T-cell (primary cell): ENCODE data around the gene ITPR3. TPM values are rescaled to one million over a fixed set of nuclear protein-coding genes. Genes with fewer than 3 reads are reported as not detected.
A peak's percentile ranks its signal among the peaks of the same experiment; 100 is the strongest.
"Not testable (repeated sequence)": the region's sequence is repeated elsewhere in the genome, so short reads cannot be mapped to it uniquely, and the experiment has no call there.

Source experiments
- ATAC-seq, 4 experiments: fragments of 200-7000 bp in 3 of 4; fragments of 150-1000 bp in 1 of 4; cut with Tn5 transposase; replicated peaks in 1 of 4; 1 replicate in 3 of 4; 2 replicates in 1 of 4; pipeline ENCODE4 v1.10.0; 2021; ENCODE audit warnings: moderate library complexity in 3 of 4, mild to moderate bottlenecking in 2 of 4, moderate number of reproducible peaks in 1 of 4
- CTCF ChIA-PET, 2 donors: fragments of 300-600 bp; sonication (Branson Sonifier 250); formaldehyde crosslinking; loops; one replicate each; lab custom pipeline; 2022; ENCODE audit warnings: antibody characterized with exemption in 2 of 2; lab: Charles Lee
- POLR2A ChIA-PET, 2 donors: fragments of 300-600 bp; sonication (Branson Sonifier 250); formaldehyde crosslinking; loops; one replicate each; lab custom pipeline; 2022; ENCODE audit warnings: antibody characterized with exemption in 2 of 2; lab: Charles Lee
- DNase-seq, 35 experiments: peaks; one replicate each; pipeline versions ENCODE4 v3.0.0 to v3.0.0-alpha.2; 2013 to 2023
- H3K27ac ChIP-seq: one replicate; pipeline ENCODE4 v1.5.1; 2013; ENCODE audit warnings: low read length
- H3K27me3 ChIP-seq, 2 experiments: replicated peaks in 1 of 2; 1 replicate in 1 of 2; 2 replicates in 1 of 2; pipeline versions ENCODE4 v1.6.1 to v1.7.0; 2013; ENCODE audit warnings: low read length in 1 of 2, mixed read lengths in 1 of 2; ENCODE audit not compliant: control insufficient read depth in 2 of 2, insufficient read depth in 2 of 2; ENCODE audit errors: extremely low read depth in 1 of 2
- H3K36me3 ChIP-seq, 2 donors: 1 replicate in 1 of 2; 2 replicates in 1 of 2; pipeline versions ENCODE4 v1.6.1 to v1.7.0; 2013; ENCODE audit warnings: low read length in 1 of 2; ENCODE audit not compliant: control insufficient read depth in 2 of 2, insufficient read depth in 1 of 2; ENCODE audit errors: extremely low read depth in 1 of 2
- H3K4me1 ChIP-seq, 2 experiments: 1 replicate in 1 of 2; 2 replicates in 1 of 2; pipeline versions ENCODE4 v1.6.1 to v1.7.0; 2013; ENCODE audit warnings: low read length in 2 of 2, mixed read lengths in 1 of 2; ENCODE audit not compliant: insufficient read depth in 2 of 2, control insufficient read depth in 1 of 2; ENCODE audit errors: extremely low read depth in 1 of 2
- H3K4me3 ChIP-seq, 2 donors: 1 replicate in 1 of 2; 2 replicates in 1 of 2; pipeline versions ENCODE4 v1.5.1 to v1.7.0; 2013; ENCODE audit warnings: mild to moderate bottlenecking in 2 of 2, low read length in 1 of 2, moderate library complexity in 1 of 2; ENCODE audit not compliant: control insufficient read depth in 1 of 2; ENCODE audit errors: extremely low read depth in 1 of 2
- H3K9me3 ChIP-seq: 2 replicates; pipeline ENCODE4 v1.7.0; 2013
- H3K27ac Mint-ChIP-seq, 2 donors: one replicate each; pipeline ENCODE4 v1.8.0; 2020 to 2021; ENCODE audit warnings: mild to moderate bottlenecking in 2 of 2, mixed read lengths in 2 of 2
- H3K27me3 Mint-ChIP-seq, 2 donors: one replicate each; pipeline ENCODE4 v1.8.0; 2021 to 2022; ENCODE audit warnings: mixed read lengths in 2 of 2
- H3K36me3 Mint-ChIP-seq: one replicate; pipeline ENCODE4 v1.8.0; 2021; ENCODE audit warnings: mixed read lengths
- H3K4me1 Mint-ChIP-seq, 3 donors: one replicate each; pipeline ENCODE4 v1.8.0; 2020 to 2022; ENCODE audit warnings: mixed read lengths in 3 of 3, mild to moderate bottlenecking in 1 of 3
- H3K4me3 Mint-ChIP-seq, 3 donors: one replicate each; pipeline ENCODE4 v1.8.0; 2020 to 2022; ENCODE audit warnings: mild to moderate bottlenecking in 3 of 3, mixed read lengths in 3 of 3, moderate library complexity in 3 of 3
- H3K9me3 Mint-ChIP-seq, 3 donors: one replicate each; pipeline ENCODE4 v1.8.0; 2020 to 2022; ENCODE audit warnings: mixed read lengths in 3 of 3
- WGBS: methylation state at CpG from one replicate; pipeline ENCODE4 v1.1.5; 2013; ENCODE audit warnings: missing lambda C conversion rate; ENCODE audit not compliant: insufficient coverage; 5-methylcytosine and 5-hydroxymethylcytosine counted together
- total RNA-seq, 35 experiments: library from RNA in 6 of 35; stranded (reverse) in 6 of 35; fragments of 120-200 nt in 1 of 35; gene quantifications; one replicate each; pipeline versions ENCODE4 v1.2.1 to v1.2.4 and lab custom pipeline; 2013 to 2026

The ITPR3 gene
- total RNA-seq, 5 donors from 2014 or later (not counting 1 experiment from before 2014, with no cell fraction given), result 49.2 to 63.6 (median 62.4) TPM

DNA sequence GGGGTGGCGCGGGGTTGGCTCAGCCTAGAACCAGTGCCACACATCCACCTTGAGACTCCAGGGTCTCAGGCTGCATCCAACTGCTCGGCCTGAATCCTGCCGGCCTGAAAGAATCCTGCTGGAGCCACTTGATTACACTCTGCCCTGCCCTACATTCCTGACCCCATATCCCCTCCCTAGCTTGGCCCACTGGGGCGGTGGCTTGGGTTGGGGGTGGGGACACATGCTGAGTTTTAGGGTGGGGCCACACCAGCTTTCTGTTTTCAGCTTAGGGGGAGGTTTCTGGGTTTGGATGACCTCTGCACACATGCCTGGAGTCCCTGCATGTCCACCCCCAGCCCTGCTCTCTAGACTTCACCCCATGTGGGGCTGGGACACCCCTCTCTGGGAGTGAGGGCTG, 6.8 kb downstream of the ITPR3 start:
- Mint-ChIP-seq H3K27ac (peak overlapping the region in 1 of 2 donors; percentile 66), H3K4me1 (peaks cover 68 to 77% (median 77%) of the 10 kb centered on the region in 3 donors)

DNA sequence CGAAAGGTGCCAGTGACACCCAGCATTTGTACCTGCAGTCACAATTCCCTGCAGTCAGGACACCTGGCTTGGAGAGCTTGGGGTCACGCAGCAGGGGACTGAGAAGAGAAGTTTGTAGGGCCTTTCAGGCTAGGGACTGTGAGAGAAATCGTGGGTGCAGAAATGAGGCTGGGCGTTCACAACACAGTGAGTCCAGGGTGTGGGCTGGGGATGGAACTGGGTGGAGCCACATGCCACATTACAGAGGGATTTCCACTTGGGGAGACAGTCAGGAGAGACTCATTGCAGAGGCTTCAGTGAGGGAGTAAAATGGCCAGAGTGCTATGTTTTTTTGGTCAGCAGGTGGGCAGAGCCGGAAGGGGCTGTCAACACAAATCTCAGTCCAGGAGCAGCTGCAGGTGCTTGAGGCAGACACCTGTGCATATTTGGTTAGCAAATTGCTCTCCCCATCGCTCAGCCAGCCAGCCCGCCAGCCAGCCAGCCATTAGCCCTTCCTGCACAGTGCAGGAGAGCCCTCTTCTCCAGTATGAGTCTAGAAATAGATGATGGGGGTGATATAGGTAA, 7.4 kb downstream of the ITPR3 start:
- Histone ChIP-seq H3K9me3 (no peaks in the 10 kb centered on the region), H3K4me3 (no peak overlapping the region), H3K27ac (no peak overlapping the region), H3K4me1 (peaks cover 4 to 44% of the 10 kb centered on the region in 2 experiments), H3K27me3 (no peaks in the 10 kb centered on the region), H3K36me3 (peaks cover 7 to 25% of the 10 kb centered on the region in 2 donors)
- H3K4me3 Mint-ChIP-seq, result no peak overlapping the region
- no peaks in the 10 kb centered on the region for H3K9me3 Mint-ChIP-seq
- DNase-seq, result no peak
- H3K27me3 Mint-ChIP-seq, result no peaks in the 10 kb centered on the region
- 89% methylated on average over 5 of the region's 7 CpGs for WGBS
- H3K27ac Mint-ChIP-seq, result peak overlapping the region; percentile 48 to 66
- peaks cover 4% of the 10 kb centered on the region for H3K36me3 Mint-ChIP-seq
- peaks cover 66 to 76% (median 75%) of the 10 kb centered on the region in 3 donors for H3K4me1 Mint-ChIP-seq
- ChIA-PET POLR2A (no interaction called here), CTCF (no interaction called here)
- no peak for ATAC-seq

More for the DNA sequence above, 6.8 kb downstream of the ITPR3 start:
- H3K36me3 Mint-ChIP-seq, result peaks cover 4% of the 10 kb centered on the region
- H3K4me1 ChIP-seq, result peaks cover 5 to 45% of the 10 kb centered on the region in 2 experiments
- DNase-seq (no peak), ATAC-seq (no peak)
- POLR2A ChIA-PET, result no interaction called here
- peaks cover 7 to 25% of the 10 kb centered on the region in 2 donors for H3K36me3 ChIP-seq
- no peaks in the 10 kb centered on the region for H3K27me3 ChIP-seq
- CTCF ChIA-PET, result interaction anchor here in 1 of 2 donors (0.6 kb wide), 1 partner anchor 1627 kb away, joined by 3 read pairs; no protein-coding TSS in a partner anchor
- no peaks in the 10 kb centered on the region for H3K9me3 Mint-ChIP-seq
- H3K4me3 Mint-ChIP-seq, result no peak overlapping the region
- no peak overlapping the region for H3K27ac ChIP-seq
- no peaks in the 10 kb centered on the region for H3K9me3 ChIP-seq
- 100% methylated on average over 2 of the region's 5 CpGs for WGBS
- H3K27me3 Mint-ChIP-seq, result no peaks in the 10 kb centered on the region
- no peak overlapping the region for H3K4me3 ChIP-seq

DNA sequence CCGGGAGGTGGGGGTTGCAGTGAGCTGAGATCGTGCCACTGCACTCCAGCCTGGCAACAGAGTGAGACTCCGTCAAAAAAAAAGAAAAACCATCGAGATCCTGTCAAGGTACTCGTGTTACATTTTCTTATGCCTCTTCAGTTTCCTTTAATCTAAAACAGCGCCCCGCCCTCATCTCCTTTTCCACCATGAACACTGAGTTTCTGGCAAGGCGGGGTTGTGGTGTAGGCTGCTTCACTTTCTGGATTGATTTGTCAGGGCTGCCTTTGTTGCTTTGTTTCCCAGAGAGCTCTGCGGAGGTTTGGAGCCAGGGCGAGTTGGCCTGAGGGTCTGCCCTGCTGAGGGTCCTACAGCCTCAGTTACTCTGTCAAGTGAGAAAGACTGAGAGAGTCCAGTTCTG, 8.9 kb downstream of the ITPR3 start:
- ChIA-PET CTCF (interaction anchor here in 1 of 2 donors (0.7 kb wide), 1 partner anchor 44 kb away, joined by 3 read pairs; no protein-coding TSS in a partner anchor), POLR2A (no interaction called here)
- Mint-ChIP-seq H3K4me3 (peak overlapping the region in 1 of 3 donors; percentile 44), H3K4me1 (peaks cover 64 to 73% (median 70%) of the 10 kb centered on the region in 3 donors), H3K9me3 (no peaks in the 10 kb centered on the region), H3K36me3 (no peaks in the 10 kb centered on the region), H3K27ac (peak overlapping the region; percentile 58 to 61), H3K27me3 (no peaks in the 10 kb centered on the region)
- WGBS, result 37% methylated on average over 4 of the region's 10 CpGs
- Histone ChIP-seq H3K4me1 (peaks cover 6 to 46% of the 10 kb centered on the region in 2 experiments), H3K4me3 (no peak overlapping the region), H3K27ac (no peak overlapping the region), H3K9me3 (no peaks in the 10 kb centered on the region), H3K27me3 (no peaks in the 10 kb centered on the region), H3K36me3 (peaks cover 0 to 18% of the 10 kb centered on the region in 2 donors)
- DNase-seq (peak in 25 of 35 experiments; percentile 10 to 55 (median 36)), ATAC-seq (peak in 1 of 4 experiments; percentile 58)

- H3K36me3 Mint-ChIP-seq, H3K9me3 ChIP-seq, H3K27me3 Mint-ChIP-seq, H3K27ac Mint-ChIP-seq, H3K4me3 ChIP-seq, H3K9me3 Mint-ChIP-seq, ATAC-seq, H3K27me3 ChIP-seq, DNase-seq, H3K4me3 Mint-ChIP-seq, H3K27ac ChIP-seq: not testable (repeated sequence)
- Histone ChIP-seq H3K4me1 (peaks cover 6 to 57% of the 10 kb centered on the region in 2 experiments), H3K36me3 (peaks cover 0 to 11% of the 10 kb centered on the region in 2 donors)
- 82% methylated on average over 2 of the region's 13 CpGs for WGBS
- H3K4me1 Mint-ChIP-seq, result peaks cover 67 to 74% (median 70%) of the 10 kb centered on the region in 3 donors
- CTCF ChIA-PET, result interaction anchor here (0.6 to 1.4 kb wide), 3 partner anchors 10 to 46 kb away, joined by 3 read pairs; partner anchors contain the start of gene ITPR3 (in 1 of the 2)
- POLR2A ChIA-PET, result interaction anchor here in 1 of 2 donors (0.6 to 0.8 kb wide), 2 partner anchors 80 to 290 kb away, joined by 3 to 5 read pairs; partner anchors contain the start of gene UQCC2
Measured at GRCh38 chr6:33631521-33631920, 10.4 kb downstream of the ITPR3 start.

DNA sequence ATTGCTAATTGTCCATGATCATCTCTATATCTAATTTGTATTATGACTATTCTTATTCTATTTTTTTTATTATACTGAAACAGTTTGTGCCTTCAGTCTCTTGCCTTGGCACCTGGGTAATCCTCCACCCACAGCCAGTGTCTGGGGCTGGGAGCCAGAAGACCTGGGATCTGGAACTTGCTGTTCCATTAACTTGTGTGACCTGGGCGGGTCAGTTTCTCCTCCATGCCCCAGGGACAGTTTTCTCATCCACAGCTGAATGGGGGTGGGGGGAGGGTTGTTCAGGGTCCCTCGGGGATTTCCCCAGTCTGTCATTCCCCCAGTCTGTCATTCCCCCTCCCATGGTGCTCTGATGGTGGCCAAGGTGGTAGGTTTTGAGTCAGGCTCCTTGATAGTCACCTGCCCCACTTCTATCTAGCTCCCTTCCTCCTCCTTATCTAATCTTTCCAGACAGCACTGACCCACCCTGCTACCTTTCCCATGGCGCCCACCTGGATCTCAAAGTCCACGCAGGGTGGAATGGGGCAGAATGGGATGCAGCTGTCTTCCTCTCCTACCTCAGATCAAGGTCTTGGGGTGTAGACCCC, 10.9 kb downstream of the ITPR3 start:
- H3K27ac Mint-ChIP-seq, result peak overlapping the region; percentile 42 to 78
- no peak overlapping the region for H3K27ac ChIP-seq
- WGBS, result 100% methylated on average over 2 of the region's 4 CpGs
- peaks cover 6 to 62% of the 10 kb centered on the region in 2 experiments for H3K4me1 ChIP-seq
- peak overlapping the region in 2 of 3 donors; percentile 25 to 98 for H3K4me3 Mint-ChIP-seq
- ChIA-PET CTCF (interaction anchor here (0.5 to 1.4 kb wide), 6 partner anchors 11 to 117 kb away, joined by 3 to 5 read pairs (median 3); partner anchors contain the start of gene ITPR3 (in 1 of the 2)), POLR2A (interaction anchor here in 1 of 2 donors (0.6 to 0.8 kb wide), 2 partner anchors 79 to 289 kb away, joined by 3 to 5 read pairs; partner anchors contain the start of gene UQCC2)
- no peak for DNase-seq
- H3K27me3 ChIP-seq, result no peaks in the 10 kb centered on the region
- no peaks in the 10 kb centered on the region for H3K9me3 ChIP-seq
- no peak overlapping the region for H3K4me3 ChIP-seq
- peaks cover 6% of the 10 kb centered on the region for H3K36me3 Mint-ChIP-seq
- H3K4me1 Mint-ChIP-seq, result peaks cover 70 to 74% (median 71%) of the 10 kb centered on the region in 3 donors
- ATAC-seq, result no peak
- H3K36me3 ChIP-seq, result peaks cover 0 to 11% of the 10 kb centered on the region in 2 donors
- H3K27me3 Mint-ChIP-seq, result no peaks in the 10 kb centered on the region
- no peaks in the 10 kb centered on the region for H3K9me3 Mint-ChIP-seq

DNA sequence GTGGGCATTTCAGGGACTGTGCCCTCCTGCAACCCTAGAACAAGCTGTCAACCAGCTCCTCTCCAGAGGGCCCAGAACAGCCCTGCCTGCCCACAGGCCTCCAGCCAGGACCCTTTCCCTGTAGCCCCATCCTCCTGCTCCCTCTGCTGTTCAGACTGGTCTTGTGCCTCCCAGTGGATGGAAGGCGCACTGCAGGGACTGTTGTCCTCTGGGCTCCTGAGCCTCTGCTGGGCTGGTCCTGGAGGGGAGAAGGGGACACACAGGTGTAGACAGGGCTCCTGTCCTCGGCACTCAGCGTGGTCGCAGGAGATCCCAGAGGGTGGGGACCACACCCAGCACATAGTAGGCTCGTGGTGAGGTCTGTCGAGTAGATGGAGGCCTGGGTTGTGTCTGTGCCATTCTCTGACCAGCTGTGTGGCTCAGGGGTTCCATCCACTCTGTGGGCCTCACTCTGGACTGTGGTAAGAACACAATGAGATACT, 11.5 kb downstream of the ITPR3 start:
- peak in 32 of 35 experiments; percentile 13 to 76 (median 46) for DNase-seq
- H3K36me3 Mint-ChIP-seq, result peaks cover 6% of the 10 kb centered on the region
- peaks cover 66 to 73% (median 68%) of the 10 kb centered on the region in 3 donors for H3K4me1 Mint-ChIP-seq

More for the DNA sequence above, 11.5 kb downstream of the ITPR3 start:
- no peaks in the 10 kb centered on the region for H3K9me3 ChIP-seq
- peak overlapping the region; percentile 75 to 98 (median 81) for H3K4me3 Mint-ChIP-seq
- no peak overlapping the region for H3K27ac ChIP-seq
- H3K9me3 Mint-ChIP-seq, result no peaks in the 10 kb centered on the region
- peaks cover 6 to 66% of the 10 kb centered on the region in 2 experiments for H3K4me1 ChIP-seq
- ATAC-seq, result peak in 2 of 4 experiments; percentile 27 to 48
- WGBS, result 79% methylated on average over 6 of the region's 6 CpGs
- peaks cover 0 to 8% of the 10 kb centered on the region in 2 donors for H3K36me3 ChIP-seq
- no peaks in the 10 kb centered on the region for H3K27me3 ChIP-seq
- peak overlapping the region; percentile 42 to 78 for H3K27ac Mint-ChIP-seq
- H3K4me3 ChIP-seq, result peak overlapping the region in 1 of 2 donors; percentile 61
- ChIA-PET POLR2A (interaction anchor here in 1 of 2 donors (0.8 kb wide), 1 partner anchor 79 kb away, joined by 5 read pairs; the partner anchor contains the start of gene UQCC2), CTCF (interaction anchor here (0.5 to 1.4 kb wide), 5 partner anchors 11 to 117 kb away, joined by 3 to 5 read pairs (median 3); partner anchors contain the start of gene ITPR3 (in 1 of the 2))
- H3K27me3 Mint-ChIP-seq, result no peaks in the 10 kb centered on the region
